ENCODE results near the gene MLLT10.

- TF ChIP-seq CTCF (IDR thresholded peaks at IDR 0.05 in 2 of 3, conservative IDR thresholded peaks at IDR 0.05 in 1 of 3; ENCODE audit: control insufficient read depth in 2 of 3, extremely low read depth in 1 of 3, insufficient read depth in 1 of 3, low read depth in 3 of 3, low read length in 3 of 3) (no peak), ZBTB11 (CRISPR knock-in tag; IDR thresholded peaks at IDR 0.05) (no peak), YY1 (IDR thresholded peaks at IDR 0.05; ENCODE audit: low read depth, low read length) (no peak)
These were observed 178.9 kb downstream of the MLLT10 start for GRCh38 chr10:21712975-21713374.

Measured in GM12878 (cell line).